GM23338 (cell line): ENCODE results near the gene AURKAIP1. TPM values are rescaled to one million over a fixed set of nuclear protein-coding genes. Genes with fewer than 3 reads are reported as not detected.

Experiments used
- CREB1 ChIP-seq: fragments of 250-450 bp; sonication (Bioruptor Pico); IDR thresholded peaks from 2 replicates; pipeline ENCODE4 v1.5.0; 2020; ENCODE audit warnings: low read depth, mild to moderate bottlenecking, moderate library complexity
- CTCF ChIP-seq, 2 experiments: fragments of 200-600 bp in 1 of 2; sonication (generic) in 1 of 2; conservative IDR thresholded peaks; 2 replicates each; pipeline versions ENCODE4 v1.5.1 to v1.6.1; 2016 to 2017; ENCODE audit warnings: antibody characterized with exemption in 2 of 2, low read depth in 2 of 2, mild to moderate bottlenecking in 2 of 2, moderate library complexity in 1 of 2
- ETS1 ChIP-seq: IDR thresholded peaks from 2 replicates; pipeline ENCODE4 v1.6.1; 2016; ENCODE audit warnings: antibody characterized with exemption
- EZH2 ChIP-seq: fragments of 200-600 bp; sonication (generic); IDR thresholded peaks from one replicate; pipeline ENCODE4 v1.8.0; 2017; ENCODE audit warnings: antibody characterized with exemption, mild to moderate bottlenecking, low read depth; ENCODE audit not compliant: unreplicated experiment
- EZH2phosphoT487 ChIP-seq: fragments of 200-600 bp; sonication (generic); IDR thresholded peaks from one replicate; pipeline ENCODE4 v1.8.1; 2018; ENCODE audit warnings: antibody characterized with exemption; ENCODE audit not compliant: unreplicated experiment
- JUNB ChIP-seq: IDR thresholded peaks from one replicate; pipeline ENCODE4 v1.6.1; 2016; ENCODE audit warnings: antibody characterized with exemption; ENCODE audit not compliant: unreplicated experiment
- NANOG ChIP-seq: IDR thresholded peaks from 2 replicates; pipeline ENCODE4 v1.6.1; 2016; ENCODE audit warnings: antibody characterized with exemption, borderline replicate concordance
- REST ChIP-seq: IDR thresholded peaks from one replicate; pipeline ENCODE4 v1.6.1; 2018; ENCODE audit warnings: antibody characterized with exemption; ENCODE audit not compliant: unreplicated experiment
- ZNF114 ChIP-seq: fragments of 250-450 bp; sonication (Bioruptor Pico); IDR thresholded peaks from 2 replicates; pipeline ENCODE4 v1.5.0; 2020; ENCODE audit warnings: mild to moderate bottlenecking, moderate library complexity
- ZNF331 ChIP-seq: fragments of 250-450 bp; sonication (Bioruptor Pico); IDR thresholded peaks from 2 replicates; pipeline ENCODE4 v1.5.0; 2020; ENCODE audit warnings: low read depth, mild to moderate bottlenecking, moderate library complexity
- ZNF462 ChIP-seq: fragments of 250-450 bp; sonication (Bioruptor Pico); IDR thresholded peaks from 2 replicates; pipeline ENCODE4 v1.5.0; 2020; ENCODE audit warnings: mild to moderate bottlenecking, moderate library complexity
- polyA plus RNA-seq: library from polyadenylated mRNA; unstranded; fragments of >200 nt; fragmentation: Nextera tagmentation; extraction: Ambion mirVana; gene quantifications from 2 replicates; pipeline ENCODE4 v1.2.1, GENCODE V29; 2016
- total RNA-seq: library from RNA; depleted of rRNA; stranded (reverse); fragments of >200 nt; shearing (Covaris generic); gene quantifications from 2 replicates; pipeline ENCODE4 v1.2.3, GENCODE V29; 2014

The AURKAIP1 gene
- total and polyA plus RNA-seq, 2 experiments from 2014 or later: 167 to 355 TPM

GRCh38 chr1:1366699-1367066 lies 8.3 kb downstream of the AURKAIP1 start (continued):
- TF ChIP-seq ZNF462 (CRISPR knock-in tag): no peak
- TF ChIP-seq JUNB: no peak
- no peak for TF ChIP-seq NANOG
- TF ChIP-seq ETS1: no peak
- no peak for TF ChIP-seq ZNF114 (CRISPR knock-in tag)
- TF ChIP-seq EZH2phosphoT487: no peak
- no peak for TF ChIP-seq REST
- TF ChIP-seq CREB1 (CRISPR knock-in tag): no peak
- no peak for TF ChIP-seq ZNF331 (CRISPR knock-in tag)
- TF ChIP-seq EZH2: no peak
- TF ChIP-seq CTCF (conservative IDR thresholded peaks at IDR 0.05; ENCODE audit: low read depth in 2 of 2): no peak
